Measurements from ENCODE around the gene ACTG1.
A peak's percentile ranks its signal among the peaks of the same experiment; 100 is the strongest.

The ACTG1 gene

GRCh38 chr17:81539961-81540675 lies 27.5 kb upstream of the ACTG1 start:
- no peak for DNase-seq (ENCODE audit: low read depth)
- no peak overlapping the region for H3K4me3 ChIP-seq (ENCODE audit: low read length)
- TF ChIP-seq, protein P1, sequence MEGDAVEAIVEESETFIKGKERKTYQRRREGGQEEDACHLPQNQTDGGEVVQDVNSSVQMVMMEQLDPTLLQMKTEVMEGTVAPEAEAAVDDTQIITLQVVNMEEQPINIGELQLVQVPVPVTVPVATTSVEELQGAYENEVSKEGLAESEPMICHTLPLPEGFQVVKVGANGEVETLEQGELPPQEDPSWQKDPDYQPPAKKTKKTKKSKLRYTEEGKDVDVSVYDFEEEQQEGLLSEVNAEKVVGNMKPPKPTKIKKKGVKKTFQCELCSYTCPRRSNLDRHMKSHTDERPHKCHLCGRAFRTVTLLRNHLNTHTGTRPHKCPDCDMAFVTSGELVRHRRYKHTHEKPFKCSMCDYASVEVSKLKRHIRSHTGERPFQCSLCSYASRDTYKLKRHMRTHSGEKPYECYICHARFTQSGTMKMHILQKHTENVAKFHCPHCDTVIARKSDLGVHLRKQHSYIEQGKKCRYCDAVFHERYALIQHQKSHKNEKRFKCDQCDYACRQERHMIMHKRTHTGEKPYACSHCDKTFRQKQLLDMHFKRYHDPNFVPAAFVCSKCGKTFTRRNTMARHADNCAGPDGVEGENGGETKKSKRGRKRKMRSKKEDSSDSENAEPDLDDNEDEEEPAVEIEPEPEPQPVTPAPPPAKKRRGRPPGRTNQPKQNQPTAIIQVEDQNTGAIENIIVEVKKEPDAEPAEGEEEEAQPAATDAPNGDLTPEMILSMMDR (conservative IDR thresholded peaks at IDR 0.05; ENCODE audit: low read length): no peak

DNA sequence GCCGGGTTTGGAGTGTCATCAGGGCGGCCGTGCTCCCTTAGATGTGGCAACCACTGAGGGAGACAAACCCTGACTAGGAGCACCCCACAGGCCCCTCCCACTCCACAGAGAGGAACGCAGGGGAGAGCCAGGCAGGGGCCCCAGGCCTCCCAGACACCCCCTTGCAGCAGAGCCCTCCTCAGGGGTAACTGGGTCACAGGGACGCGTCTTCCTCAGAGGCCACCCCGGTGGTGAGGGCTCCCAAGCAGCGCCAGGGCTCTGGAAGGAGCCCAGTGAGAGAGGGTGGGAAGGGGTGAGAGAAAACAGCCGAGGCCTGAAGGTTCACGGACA lies 26.9 kb upstream of the ACTG1 start:
- TF ChIP-seq, protein P1 (conservative IDR thresholded peaks at IDR 0.05; ENCODE audit: low read length): no peak
- no peak for DNase-seq (ENCODE audit: low read depth)

GRCh38 chr17:81538651-81539570 lies 26.3 kb upstream of the ACTG1 start:
- H3K4me3 ChIP-seq (ENCODE audit: low read length): no peak overlapping the region
- TF ChIP-seq, protein P1 (conservative IDR thresholded peaks at IDR 0.05; ENCODE audit: low read length): no peak
- no peak for DNase-seq (ENCODE audit: low read depth)

More for the DNA sequence above, 26.9 kb upstream of the ACTG1 start:
- H3K4me3 ChIP-seq (ENCODE audit: low read length): no peak overlapping the region

GRCh38 chr17:81537856-81538555 lies 25.4 kb upstream of the ACTG1 start:
- H3K4me3 ChIP-seq (ENCODE audit: low read length): no peak overlapping the region
- TF ChIP-seq, protein P1 (conservative IDR thresholded peaks at IDR 0.05; ENCODE audit: low read length): no peak
- no peak for DNase-seq (ENCODE audit: low read depth)

DNA sequence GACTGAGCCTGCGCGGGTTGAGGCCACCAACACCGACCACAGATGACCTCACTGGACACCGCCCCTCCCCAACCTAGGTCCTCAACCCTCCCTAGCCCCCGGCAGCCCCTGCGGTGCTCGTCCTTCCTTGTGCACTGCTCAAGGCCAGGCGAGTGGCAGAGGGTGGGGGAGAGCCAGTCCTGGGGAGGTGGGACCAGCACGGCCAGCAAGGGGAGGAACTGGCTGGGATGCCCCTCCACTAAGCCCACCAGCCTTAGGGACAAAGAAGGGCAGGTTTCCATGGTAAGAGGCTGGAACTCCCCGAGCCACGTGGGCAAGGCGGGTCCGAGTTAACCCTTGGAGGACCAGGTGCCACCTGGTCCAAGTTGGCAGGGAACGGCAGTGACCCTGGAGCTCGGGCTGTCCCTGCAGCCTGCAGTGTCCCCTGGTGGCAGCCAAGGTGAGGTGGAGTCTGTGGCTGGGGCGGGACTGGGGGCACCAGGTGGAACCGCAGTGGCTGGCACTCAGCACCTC lies 24.8 kb upstream of the ACTG1 start:
- DNase-seq (ENCODE audit: low read depth): no peak
- no peak overlapping the region for H3K4me3 ChIP-seq (ENCODE audit: low read length)
- TF ChIP-seq, protein P1 (conservative IDR thresholded peaks at IDR 0.05; ENCODE audit: low read length): peak; percentile 57

DNA sequence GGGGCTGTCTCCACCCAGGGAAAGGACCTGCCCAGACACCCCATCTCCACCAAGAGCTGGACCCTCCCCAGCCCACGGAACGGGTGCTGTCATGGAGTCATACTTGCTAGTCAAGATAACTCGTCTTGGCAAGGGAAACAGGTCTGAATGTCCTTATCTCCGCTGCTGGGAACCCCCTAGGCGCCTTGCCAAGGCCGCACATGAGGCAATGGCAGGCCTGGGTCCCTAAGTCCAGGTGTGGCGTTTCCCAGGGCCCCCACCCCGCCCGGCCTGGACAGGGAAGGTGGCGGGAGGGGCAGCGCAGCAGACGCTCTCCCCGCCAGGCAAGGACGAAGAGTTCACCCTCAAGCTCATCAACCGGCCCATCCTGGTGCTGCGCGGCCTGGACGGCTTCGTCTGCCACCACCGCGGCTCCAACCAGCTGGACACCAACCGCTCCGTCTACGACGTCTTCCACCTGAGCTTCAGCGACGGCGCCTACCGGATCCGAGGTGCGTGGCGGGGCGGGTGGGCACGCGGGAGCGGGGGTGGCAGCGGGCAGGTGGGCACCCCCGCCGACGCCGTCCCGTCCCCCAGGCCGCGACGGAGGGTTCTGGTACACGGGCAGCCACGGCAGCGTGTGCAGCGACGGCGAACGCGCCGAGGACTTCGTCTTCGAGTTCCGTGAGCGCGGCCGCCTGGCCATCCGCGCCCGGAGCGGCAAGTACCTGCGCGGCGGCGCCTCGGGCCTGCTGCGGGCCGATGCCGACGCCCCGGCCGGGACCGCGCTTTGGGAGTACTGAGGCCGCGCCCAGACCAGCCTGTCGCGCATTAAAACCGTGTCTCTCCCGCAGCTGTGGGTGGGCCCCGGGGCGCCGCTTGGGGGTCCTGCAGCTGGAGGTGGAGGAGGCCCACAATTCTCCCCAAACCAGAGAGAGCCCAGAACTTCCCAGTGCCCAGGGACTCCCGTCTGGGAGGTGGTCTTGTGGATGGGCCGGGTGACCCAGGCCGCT lies 24.0 kb upstream of the ACTG1 start:
- no peak overlapping the region for H3K4me3 ChIP-seq (ENCODE audit: low read length)
- no peak for DNase-seq (ENCODE audit: low read depth)
- TF ChIP-seq, protein P1 (conservative IDR thresholded peaks at IDR 0.05; ENCODE audit: low read length): no peak

All from AG10803 (cell line).